ENCODE measurements around the gene HMCN1. TPM values are rescaled to one million over a fixed set of nuclear protein-coding genes. Genes with fewer than 3 reads are reported as not detected.

Gene HMCN1
- total and polyA plus RNA-seq, 11 donors = 2.1 to 14.1 (median 5.6) TPM

DNA sequence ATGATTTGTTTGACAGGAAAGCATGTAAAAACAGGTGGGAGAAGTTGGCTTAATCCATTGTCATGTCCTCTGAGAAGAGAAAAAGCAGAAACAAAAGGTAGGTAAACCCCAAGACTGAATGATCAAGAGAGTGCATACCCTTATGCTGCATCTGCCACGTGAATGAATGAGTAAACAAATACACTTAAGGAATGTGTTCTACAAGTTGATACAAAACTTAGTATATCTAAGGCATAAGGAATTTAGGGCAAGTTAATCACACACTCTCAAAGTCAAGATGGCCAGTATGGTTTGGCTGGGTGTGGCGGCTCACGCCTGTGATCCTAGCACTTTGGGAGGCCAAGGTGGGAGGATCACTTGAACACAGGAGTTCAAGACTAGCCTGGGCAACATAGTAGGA lies 34.2 kb downstream of the HMCN1 start:
- Histone ChIP-seq H3K27me3 (no peaks in the 10 kb centered on the region), H3K4me3 (no peak overlapping the region), H3K9me3 (peaks cover 0 to 3% (median 0%) of the 10 kb centered on the region in 12 donors), H3K27ac (no peak overlapping the region), H3K4me1 (peaks cover 0 to 7% (median 0%) of the 10 kb centered on the region in 12 donors), H3K36me3 (no peaks in the 10 kb centered on the region)
- TF ChIP-seq POLR2A (IDR thresholded peaks at IDR 0.05) = no peak
- TF ChIP-seq, protein P1, sequence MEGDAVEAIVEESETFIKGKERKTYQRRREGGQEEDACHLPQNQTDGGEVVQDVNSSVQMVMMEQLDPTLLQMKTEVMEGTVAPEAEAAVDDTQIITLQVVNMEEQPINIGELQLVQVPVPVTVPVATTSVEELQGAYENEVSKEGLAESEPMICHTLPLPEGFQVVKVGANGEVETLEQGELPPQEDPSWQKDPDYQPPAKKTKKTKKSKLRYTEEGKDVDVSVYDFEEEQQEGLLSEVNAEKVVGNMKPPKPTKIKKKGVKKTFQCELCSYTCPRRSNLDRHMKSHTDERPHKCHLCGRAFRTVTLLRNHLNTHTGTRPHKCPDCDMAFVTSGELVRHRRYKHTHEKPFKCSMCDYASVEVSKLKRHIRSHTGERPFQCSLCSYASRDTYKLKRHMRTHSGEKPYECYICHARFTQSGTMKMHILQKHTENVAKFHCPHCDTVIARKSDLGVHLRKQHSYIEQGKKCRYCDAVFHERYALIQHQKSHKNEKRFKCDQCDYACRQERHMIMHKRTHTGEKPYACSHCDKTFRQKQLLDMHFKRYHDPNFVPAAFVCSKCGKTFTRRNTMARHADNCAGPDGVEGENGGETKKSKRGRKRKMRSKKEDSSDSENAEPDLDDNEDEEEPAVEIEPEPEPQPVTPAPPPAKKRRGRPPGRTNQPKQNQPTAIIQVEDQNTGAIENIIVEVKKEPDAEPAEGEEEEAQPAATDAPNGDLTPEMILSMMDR (IDR thresholded peaks at IDR 0.05) = no peak
- intact Hi-C loops (cut with DNase I) = no loop called here
- ATAC-seq = no peak
- DNase-seq = no peak
- 90 to 95% (median 93%) methylated on average over 3 of the region's 3 CpGs for WGBS, 4 donors

DNA sequence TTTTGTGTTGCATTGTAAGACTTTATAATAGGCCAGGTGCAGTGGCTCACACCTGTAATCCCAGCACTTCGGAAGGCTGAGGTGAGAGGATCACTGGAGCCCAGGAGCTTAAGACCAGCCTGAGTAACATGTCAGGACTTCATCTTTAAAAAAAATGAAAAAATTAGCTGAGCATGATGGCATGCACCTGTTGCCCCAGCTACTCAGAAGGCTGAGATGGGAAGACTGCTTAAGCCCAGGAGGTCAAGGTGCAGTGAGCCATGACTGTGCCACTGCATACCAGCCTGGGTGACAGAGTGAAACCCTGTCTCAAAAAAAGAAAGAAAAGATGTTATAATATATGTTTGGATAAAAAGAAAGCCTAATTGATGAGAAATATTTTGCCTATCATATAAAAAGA lies 34.9 kb downstream of the HMCN1 start:
- Histone ChIP-seq H3K4me3 (no peak overlapping the region), H3K4me1 (peaks cover 0 to 7% (median 0%) of the 10 kb centered on the region in 12 donors), H3K36me3 (no peaks in the 10 kb centered on the region), H3K27me3 (no peaks in the 10 kb centered on the region), H3K27ac (no peak overlapping the region), H3K9me3 (peaks cover 0 to 3% (median 0%) of the 10 kb centered on the region in 12 donors)
- 95 to 100% (median 98%) methylated on average over 1 of the region's 1 CpG for WGBS, 4 donors
- intact Hi-C loops (cut with DNase I) = no loop called here
- ATAC-seq (no peak), DNase-seq (no peak)
- no peak for TF ChIP-seq POLR2A (IDR thresholded peaks at IDR 0.05)
- TF ChIP-seq, protein P1 (IDR thresholded peaks at IDR 0.05) = no peak

DNA sequence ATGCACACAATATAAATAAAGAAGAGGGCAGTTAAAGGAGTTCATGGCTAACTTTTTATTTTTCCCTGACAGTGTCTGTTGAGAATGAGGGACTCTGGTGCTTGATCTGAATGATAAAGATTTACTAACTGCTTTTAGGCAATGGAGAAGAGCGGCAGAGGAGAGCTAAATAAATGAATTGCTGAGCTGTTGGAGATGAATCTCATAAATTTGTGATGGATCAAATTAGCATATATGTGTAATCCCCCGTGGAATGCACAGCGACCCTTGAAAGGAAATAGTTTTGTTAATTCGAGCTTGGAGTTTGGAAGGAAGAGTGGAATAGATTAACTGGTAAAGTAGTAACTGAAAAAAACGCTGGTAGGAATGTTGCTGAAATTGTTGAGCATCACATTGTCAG lies 40.2 kb downstream of the HMCN1 start:
- H3K36me3 ChIP-seq = no peaks in the 10 kb centered on the region
- no peaks in the 10 kb centered on the region for H3K27me3 ChIP-seq
- intact Hi-C loops (cut with DNase I) = no loop called here
- DNase-seq = no peak
- ATAC-seq = no peak
- H3K9me3 ChIP-seq = peaks cover 0 to 3% (median under 1%) of the 10 kb centered on the region in 12 donors
- TF ChIP-seq, protein P1 (IDR thresholded peaks at IDR 0.05) = no peak
- no peak for TF ChIP-seq POLR2A (IDR thresholded peaks at IDR 0.05)
- H3K4me3 ChIP-seq = no peak overlapping the region
- WGBS, 4 donors = 61 to 66% (median 63%) methylated on average over 5 of the region's 5 CpGs
- H3K27ac ChIP-seq = no peak overlapping the region
- no peaks in the 10 kb centered on the region for H3K4me1 ChIP-seq

DNA sequence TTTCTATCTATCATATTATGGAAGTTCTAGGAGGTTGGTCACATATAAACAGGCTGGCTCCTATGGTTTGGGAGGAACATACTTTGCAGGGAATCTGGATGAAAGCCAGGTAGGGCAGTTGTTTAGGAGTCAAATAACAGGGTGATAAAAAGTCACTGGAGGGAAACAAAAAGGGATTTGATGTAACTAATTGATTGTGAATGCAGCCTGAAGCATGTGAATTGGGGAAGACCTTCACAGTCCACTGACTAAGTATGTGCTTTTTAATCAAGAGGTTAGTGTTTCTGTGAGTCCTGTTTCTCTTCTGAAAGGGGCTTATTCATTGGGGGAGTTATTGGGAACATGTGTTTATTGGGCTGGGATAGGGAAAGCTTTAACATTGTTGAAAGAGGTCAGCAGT lies 41.3 kb downstream of the HMCN1 start:
- Histone ChIP-seq H3K4me1 (no peaks in the 10 kb centered on the region), H3K36me3 (no peaks in the 10 kb centered on the region), H3K27ac (no peak overlapping the region), H3K9me3 (peaks cover 0 to 6% (median 0%) of the 10 kb centered on the region in 12 donors), H3K4me3 (no peak overlapping the region), H3K27me3 (no peaks in the 10 kb centered on the region)
- TF ChIP-seq, protein P1 (IDR thresholded peaks at IDR 0.05) = no peak
- TF ChIP-seq POLR2A (IDR thresholded peaks at IDR 0.05) = no peak
- no peak for DNase-seq
- ATAC-seq = no peak
- intact Hi-C loops (cut with DNase I) = no loop called here

All from heart left ventricle (tissue), 16 donors.